HepG2 (cell line): ENCODE results near the gene PARD3. TPM values are rescaled to one million over a fixed set of nuclear protein-coding genes. Genes with fewer than 3 reads are reported as not detected.

Experiments used
- ATAC-seq: fragments of 200-7000 bp; cut with Tn5 transposase; 3 replicates; pipeline ENCODE4 v1.9.1; 2020; ENCODE audit warnings: mild to moderate bottlenecking, moderate library complexity
- BruUV-seq: library from RNA; stranded (reverse); fragments of 400-500 nt; replicated peaks from 2 replicates; lab custom pipeline; 2021; lab: Mats Ljungman, UMichigan
- CTCF ChIA-PET: fragments of 300-600 bp; formaldehyde crosslinking; extraction: SDS; loops from one replicate; lab custom pipeline; 2021; ENCODE audit warnings: low total read pairs, inconsistent platforms, low intra/inter-chr PET ratio; lab: Yijun Ruan, JAX
- POLR2A ChIA-PET: fragments of 350-600 bp; sonication (Branson Sonifier 250); formaldehyde crosslinking; loops from one replicate; lab custom pipeline; 2020; ENCODE audit warnings: antibody characterized with exemption, inconsistent platforms; lab: Yijun Ruan, JAX
- DNase-seq: peaks from one replicate; pipeline ENCODE4 v3.0.0-alpha.2; 2015; ENCODE audit warnings: low spot score
- FAIRE-seq: peaks from 3 replicates; lab custom pipeline; 2011; peaks lifted over from hg19 to GRCh38; lab: Jason Lieb, UNC
- H2AFZ ChIP-seq: one replicate; pipeline ENCODE4 v1.6.1; 2011; ENCODE audit warnings: low read length, inconsistent platforms
- H3K27ac ChIP-seq: fragments of 300-600 bp; 3 replicates; pipeline ENCODE4 v1.8.0; 2011; ENCODE audit warnings: mixed run types, mild to moderate bottlenecking, mixed read lengths, low read length, inconsistent platforms; ENCODE audit not compliant: insufficient read depth; ENCODE audit errors: extremely low read length
- H3K27me3 ChIP-seq, 2 experiments: fragments of 200-600 bp in 1 of 2; 2 replicates in 1 of 2; 3 replicates in 1 of 2; pipeline versions ENCODE4 v1.6.0 to v1.8.0; 2011; ENCODE audit warnings: low read length in 2 of 2, mild to moderate bottlenecking in 2 of 2, moderate library complexity in 2 of 2, inconsistent platforms in 1 of 2; ENCODE audit not compliant: insufficient read depth in 2 of 2, control insufficient read depth in 1 of 2
- H3K36me3 ChIP-seq, 2 experiments: fragments of 200-600 bp in 1 of 2; replicated peaks in 1 of 2; 2 replicates in 1 of 2; 3 replicates in 1 of 2; pipeline versions ENCODE4 v1.5.1 to v1.8.0; 2011; ENCODE audit warnings: low read length in 2 of 2, inconsistent platforms in 1 of 2; ENCODE audit not compliant: insufficient read depth in 2 of 2, control insufficient read depth in 1 of 2
- H3K4me1 ChIP-seq: 2 replicates; pipeline ENCODE4 v1.5.1; 2012; ENCODE audit warnings: low read length, inconsistent platforms; ENCODE audit not compliant: insufficient read depth
- H3K4me2 ChIP-seq: 2 replicates; pipeline ENCODE4 v1.6.0; 2011; ENCODE audit warnings: low read depth, low read length, inconsistent platforms
- H3K4me3 ChIP-seq, 3 experiments: fragments of 200-600 bp in 1 of 3; sonication (generic), shearing (Covaris generic) in 1 of 3; replicated peaks in 1 of 3; 2 replicates each; pipeline ENCODE4 v1.5.1; 2011 to 2016; ENCODE audit warnings: low read length in 3 of 3, inconsistent platforms in 2 of 3, low read depth in 2 of 3, mild to moderate bottlenecking in 2 of 3, control low read depth in 1 of 3, mixed read lengths in 1 of 3; ENCODE audit not compliant: insufficient read depth in 1 of 3
- H3K79me2 ChIP-seq: one replicate; pipeline ENCODE4 v1.6.1; 2011; ENCODE audit warnings: low read length, inconsistent platforms; ENCODE audit not compliant: insufficient read depth
- H3K9ac ChIP-seq: 2 replicates; pipeline ENCODE4 v1.6.0; 2011; ENCODE audit warnings: mild to moderate bottlenecking, low read depth, low read length, inconsistent platforms; ENCODE audit not compliant: insufficient read depth
- H3K9me3 ChIP-seq: 2 replicates; pipeline ENCODE4 v1.5.1; 2012; ENCODE audit warnings: mild to moderate bottlenecking, low read length
- H4K20me1 ChIP-seq: 2 replicates; pipeline ENCODE4 v1.6.0; 2011; ENCODE audit warnings: inconsistent platforms, mild to moderate bottlenecking, low read length, moderate library complexity; ENCODE audit not compliant: insufficient read depth
- CBX5 ChIP-seq: sonication (generic); formaldehyde crosslinking; IDR thresholded peaks from 2 replicates; pipeline ENCODE4 v1.4.0; 2020; ENCODE audit warnings: missing genetic modification reagents, borderline replicate concordance
- MXD1 ChIP-seq: sonication (generic); formaldehyde crosslinking; IDR thresholded peaks from 2 replicates; pipeline ENCODE4 v1.4.0; 2020; ENCODE audit warnings: mild to moderate bottlenecking, missing genetic modification reagents
- NBN ChIP-seq: fragments of 450-650 bp; conservative IDR thresholded peaks from 2 replicates; pipeline ENCODE4 v1.6.1; 2017
- ZBTB42 ChIP-seq: sonication (generic); formaldehyde crosslinking; IDR thresholded peaks from 2 replicates; pipeline ENCODE4 v1.5.0; 2020; ENCODE audit warnings: mild to moderate bottlenecking, missing genetic modification reagents
- ZFX ChIP-seq: sonication (generic); formaldehyde crosslinking; IDR thresholded peaks from 2 replicates; pipeline ENCODE4 v1.4.0; 2020; ENCODE audit warnings: mild to moderate bottlenecking, low read depth, missing genetic modification reagents, moderate library complexity
- ZNF234 ChIP-seq: sonication (generic); formaldehyde crosslinking; conservative IDR thresholded peaks from 2 replicates; pipeline ENCODE4 v1.5.1; 2020; ENCODE audit warnings: mild to moderate bottlenecking, missing genetic modification reagents
- ZNF275 ChIP-seq: sonication (generic); formaldehyde crosslinking; IDR thresholded peaks from 2 replicates; pipeline ENCODE4 v1.8.0; 2022; ENCODE audit warnings: missing genetic modification reagents, mild to moderate bottlenecking, inconsistent platforms, borderline replicate concordance
- ZNF329 ChIP-seq: sonication (generic); formaldehyde crosslinking; IDR thresholded peaks from 2 replicates; pipeline ENCODE4 v1.9.0; 2021; ENCODE audit warnings: low read depth, mild to moderate bottlenecking, missing genetic modification reagents
- ZNF430 ChIP-seq: sonication (generic); formaldehyde crosslinking; IDR thresholded peaks from 2 replicates; pipeline ENCODE4 v1.9.0; 2021; ENCODE audit warnings: mild to moderate bottlenecking, missing genetic modification reagents
- ZNF781 ChIP-seq: sonication (generic); formaldehyde crosslinking; IDR thresholded peaks from 2 replicates; pipeline ENCODE4 v1.5.1; 2020; ENCODE audit warnings: borderline replicate concordance, mild to moderate bottlenecking, missing genetic modification reagents; ENCODE audit errors: not compliant biosample characterization
- WGBS: methylation state at CpG from one replicate; pipeline ENCODE4 v1.1.6; 2017; ENCODE audit warnings: low lambda C conversion rate; 5-methylcytosine and 5-hydroxymethylcytosine counted together
- in situ Hi-C: cut with HindIII; loops from 2 replicates; pipeline ENCODE4 v1.10.0; 2017; ENCODE audit warnings: low pct_unique_long_range_greater_than_20kb; ENCODE audit not compliant: extremely low pct_ligation_motif_present
- intact Hi-C: fragments of 100-400 bp; cut with micrococcal nuclease; formaldehyde crosslinking; loops from one replicate; pipeline ENCODE4 v1.10.0; 2022; ENCODE audit not compliant: unreplicated experiment
- polyA plus RNA-seq, 8 experiments: library from polyadenylated mRNA; depleted of rRNA in 3 of 8; stranded (reverse) in 7 of 8; unstranded in 1 of 8; fragments of >200 nt; fragmentation: Illumina TruSeq in 4 of 8; extraction: Trizol in 4 of 8; gene quantifications; 2 replicates each; pipeline versions ENCODE4 v1.2.1 to v1.2.3, GENCODE V29; 2011 to 2016; ENCODE audit warnings: low read depth in 4 of 8, missing spikeins in 1 of 8, mixed read lengths in 1 of 8; ENCODE audit not compliant: insufficient read depth in 1 of 8
- total RNA-seq, 5 experiments: library from RNA; depleted of rRNA; stranded (reverse); fragments of >200 nt; fragmentation: Illumina TruSeq; extraction: Trizol; gene quantifications; 2 replicates each; pipeline ENCODE4 v1.2.3, GENCODE V29; 2016; ENCODE audit warnings: low read depth in 1 of 5
- TF ChIP-seq, protein P1 (sequence below): IDR thresholded peaks from 2 replicates; pipeline ENCODE4 v1.6.1; 2016; ENCODE audit warnings: low read depth, control low read depth
- TF ChIP-seq, protein P2 (sequence below): sonication (generic); formaldehyde crosslinking; IDR thresholded peaks from 2 replicates; pipeline ENCODE4 v1.5.0; 2020; ENCODE audit warnings: mild to moderate bottlenecking, missing genetic modification reagents, borderline replicate concordance

The PARD3 gene
- total and polyA plus RNA-seq, 2 of the 13 experiments (the other 11 are each of a cell fraction or from before 2014, with no cell fraction given) = 40.9 to 60.0 TPM

GRCh38 chr10:34498821-34499220 is 316.3 kb downstream of the PARD3 start:
- Histone ChIP-seq H4K20me1 (no peaks in the 10 kb centered on the region), H3K9ac (no peak overlapping the region), H3K27ac (no peak overlapping the region), H3K9me3 (no peaks in the 10 kb centered on the region), H2AFZ (no peak overlapping the region), H3K36me3 (no peaks in the 10 kb centered on the region), H3K4me2 (no peak overlapping the region), H3K79me2 (no peaks in the 10 kb centered on the region), H3K4me3 (no peak overlapping the region), H3K4me1 (no peaks in the 10 kb centered on the region)
- FAIRE-seq = no peak
- in situ Hi-C loops = no loop called here
- 97% methylated on average over 1 of the region's 1 CpG for WGBS
- POLR2A ChIA-PET = no interaction called here
- CTCF ChIA-PET = no interaction called here
- BruUV-seq = no TSS peak
- no peak for DNase-seq
- TF ChIP-seq ZNF329 (CRISPR knock-in tag) = no peak
- TF ChIP-seq ZFX (CRISPR knock-in tag) = no peak
- no peak for TF ChIP-seq ZNF430 (CRISPR knock-in tag)
- TF ChIP-seq ZBTB42 (CRISPR knock-in tag) = no peak
- no peak for TF ChIP-seq ZNF781 (CRISPR knock-in tag)
- no peak for TF ChIP-seq MXD1 (CRISPR knock-in tag)
- TF ChIP-seq NBN = no peak
- TF ChIP-seq, protein P1, sequence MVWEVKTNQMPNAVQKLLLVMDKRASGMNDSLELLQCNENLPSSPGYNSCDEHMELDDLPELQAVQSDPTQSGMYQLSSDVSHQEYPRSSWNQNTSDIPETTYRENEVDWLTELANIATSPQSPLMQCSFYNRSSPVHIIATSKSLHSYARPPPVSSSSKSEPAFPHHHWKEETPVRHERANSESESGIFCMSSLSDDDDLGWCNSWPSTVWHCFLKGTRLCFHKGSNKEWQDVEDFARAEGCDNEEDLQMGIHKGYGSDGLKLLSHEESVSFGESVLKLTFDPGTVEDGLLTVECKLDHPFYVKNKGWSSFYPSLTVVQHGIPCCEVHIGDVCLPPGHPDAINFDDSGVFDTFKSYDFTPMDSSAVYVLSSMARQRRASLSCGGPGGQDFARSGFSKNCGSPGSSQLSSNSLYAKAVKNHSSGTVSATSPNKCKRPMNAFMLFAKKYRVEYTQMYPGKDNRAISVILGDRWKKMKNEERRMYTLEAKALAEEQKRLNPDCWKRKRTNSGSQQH (CRISPR knock-in tag) = no peak
- TF ChIP-seq, protein P2, sequence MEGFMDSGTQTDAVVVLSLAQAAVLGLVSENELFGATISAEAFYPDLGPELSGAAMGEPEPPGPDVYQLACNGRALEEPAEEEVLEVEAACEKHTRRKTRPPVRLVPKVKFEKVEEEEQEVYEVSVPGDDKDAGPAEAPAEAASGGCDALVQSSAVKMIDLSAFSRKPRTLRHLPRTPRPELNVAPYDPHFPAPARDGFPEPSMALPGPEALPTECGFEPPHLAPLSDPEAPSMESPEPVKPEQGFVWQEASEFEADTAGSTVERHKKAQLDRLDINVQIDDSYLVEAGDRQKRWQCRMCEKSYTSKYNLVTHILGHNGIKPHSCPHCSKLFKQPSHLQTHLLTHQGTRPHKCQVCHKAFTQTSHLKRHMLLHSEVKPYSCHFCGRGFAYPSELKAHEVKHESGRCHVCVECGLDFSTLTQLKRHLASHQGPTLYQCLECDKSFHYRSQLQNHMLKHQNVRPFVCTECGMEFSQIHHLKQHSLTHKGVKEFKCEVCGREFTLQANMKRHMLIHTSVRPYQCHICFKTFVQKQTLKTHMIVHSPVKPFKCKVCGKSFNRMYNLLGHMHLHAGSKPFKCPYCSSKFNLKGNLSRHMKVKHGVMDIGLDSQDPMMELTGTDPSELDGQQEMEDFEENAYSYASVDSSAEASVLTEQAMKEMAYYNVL = no peak
- TF ChIP-seq ZNF275 (CRISPR knock-in tag) = no peak
- no peak for TF ChIP-seq CBX5
- no peak for TF ChIP-seq ZNF234 (CRISPR knock-in tag)
- TF ChIP-seq, all 625 proteins: peak for 0
- no peak for ATAC-seq
- H3K27me3 ChIP-seq = no peaks in the 10 kb centered on the region
- intact Hi-C loops = no loop called here
